HG03097 (cell line): ENCODE data around the gene PLD2.

Experiments
- ATAC-seq: cut with Tn5 transposase; IDR thresholded peaks from one replicate; pipeline ENCODE4 v1.9.1; 2021; ENCODE audit not compliant: unreplicated experiment, low FRiP score

Gene PLD2

GRCh38 chr17:4788807-4789700, 17.9 kb upstream of the PLD2 start, which contains the start of gene GLTPD2:
Gene GLTPD2 (plus strand): TSS chr17:4788964. CDS start chr17:4789012, 48 bp downstream.
- ATAC-seq = no peak

- no peak for ATAC-seq
Measured at GRCh38 chr17:4789701-4789950, 17.3 kb upstream of the PLD2 start.

DNA sequence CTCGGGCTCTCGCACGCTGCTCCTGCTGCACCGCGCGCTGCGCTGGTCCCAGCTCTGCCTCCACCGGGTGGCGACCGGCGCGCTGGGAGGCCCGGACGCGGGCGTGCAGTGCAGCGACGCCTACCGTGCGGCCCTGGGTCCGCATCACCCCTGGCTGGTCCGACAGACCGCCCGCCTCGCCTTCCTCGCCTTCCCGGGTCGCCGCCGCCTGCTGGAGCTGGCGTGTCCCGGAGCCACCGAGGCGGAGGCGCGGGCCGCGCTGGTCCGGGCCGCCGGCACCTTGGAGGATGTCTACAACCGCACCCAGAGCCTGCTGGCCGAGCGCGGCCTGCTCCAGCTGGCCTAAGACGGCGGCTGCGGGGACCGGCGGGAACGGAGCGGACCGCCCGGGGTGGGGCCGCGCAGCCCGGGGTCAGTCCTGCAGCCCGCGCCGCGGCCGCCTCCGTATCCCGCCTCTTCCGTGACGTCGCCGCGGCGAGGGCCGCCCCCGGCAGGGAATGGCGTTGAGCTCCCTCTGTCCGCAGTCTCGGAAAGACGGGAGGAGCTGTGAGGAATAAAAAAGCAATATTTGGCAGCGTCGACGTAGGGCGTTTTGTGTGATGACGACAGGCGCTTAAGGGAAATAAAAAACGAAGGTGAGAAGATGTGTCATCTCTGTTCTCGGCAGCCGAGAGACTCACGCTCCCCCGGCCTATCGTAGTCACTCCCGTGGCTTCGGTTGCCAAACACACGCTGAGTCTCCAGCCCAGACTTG, 16.8 kb upstream of the PLD2 start:
- ATAC-seq = peak; percentile 90

DNA sequence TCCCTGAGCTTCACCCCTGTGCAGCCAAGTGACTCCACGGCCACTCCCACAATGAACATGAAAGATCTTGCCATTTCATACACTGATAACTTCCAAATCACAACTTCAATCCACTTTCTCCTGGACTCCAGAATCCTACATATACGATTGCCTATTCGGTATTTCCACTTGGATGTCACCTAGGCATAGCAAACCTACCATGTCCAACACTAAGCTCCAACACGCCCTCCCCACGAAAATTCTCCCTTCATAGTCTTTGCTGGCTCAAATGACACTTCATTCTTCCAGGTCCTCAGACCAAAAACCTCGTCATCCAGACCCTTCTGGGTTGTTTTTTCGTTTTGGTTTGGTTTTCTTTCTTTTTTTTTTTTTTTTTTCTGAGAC, 16.3 kb upstream of the PLD2 start:
- no peak for ATAC-seq

- ATAC-seq = no peak
Measured at GRCh38 chr17:4795168-4795567, 11.8 kb upstream of the PLD2 start.

DNA sequence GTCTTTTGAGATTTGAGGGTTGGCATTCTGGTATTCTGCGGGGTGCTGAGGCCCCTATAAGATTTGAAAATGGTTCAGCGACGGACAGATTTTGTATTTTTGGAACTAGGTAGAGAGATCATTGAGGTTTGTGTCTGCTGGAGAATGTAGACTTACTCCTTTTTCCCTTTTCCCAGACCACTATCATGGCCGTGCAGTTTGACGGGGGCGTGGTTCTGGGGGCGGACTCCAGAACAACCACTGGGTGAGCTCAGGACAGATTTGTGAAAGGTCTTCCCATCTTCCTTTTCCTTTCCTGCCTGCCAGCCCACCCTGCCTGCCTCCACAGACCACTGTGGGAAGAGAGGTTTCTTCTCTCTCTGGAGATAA, 10.4 kb upstream of the PLD2 start:
- no peak for ATAC-seq

- no peak for ATAC-seq
Measured at GRCh38 chr17:4800462-4801196, 6.3 kb upstream of the PLD2 start.

- ATAC-seq = no peak
Measured at GRCh38 chr17:4802228-4802627, 4.7 kb upstream of the PLD2 start, which contains the start of gene C17orf114. Gene C17orf114 (minus strand): TSS chr17:4802328.

DNA sequence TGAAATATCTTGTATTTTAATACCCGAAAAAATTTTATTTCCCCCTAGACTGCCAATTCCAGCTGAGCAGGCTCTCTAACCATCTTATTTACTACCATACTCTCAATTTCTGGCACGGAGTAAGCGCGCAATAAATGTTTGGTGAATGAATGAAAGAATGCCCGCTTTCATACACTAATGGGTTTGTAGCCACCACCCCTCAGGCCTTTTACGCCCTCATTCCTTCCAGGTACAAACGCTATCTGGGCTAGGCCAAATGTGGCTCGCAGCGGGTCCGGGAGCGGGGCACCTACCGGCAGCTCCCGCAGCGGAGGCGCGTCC, 536 bp upstream of the PLD2 start:
- ATAC-seq = no peak

GRCh38 chr17:4807605-4808377, 839 bp downstream of the PLD2 start:
- no peak for ATAC-seq

DNA sequence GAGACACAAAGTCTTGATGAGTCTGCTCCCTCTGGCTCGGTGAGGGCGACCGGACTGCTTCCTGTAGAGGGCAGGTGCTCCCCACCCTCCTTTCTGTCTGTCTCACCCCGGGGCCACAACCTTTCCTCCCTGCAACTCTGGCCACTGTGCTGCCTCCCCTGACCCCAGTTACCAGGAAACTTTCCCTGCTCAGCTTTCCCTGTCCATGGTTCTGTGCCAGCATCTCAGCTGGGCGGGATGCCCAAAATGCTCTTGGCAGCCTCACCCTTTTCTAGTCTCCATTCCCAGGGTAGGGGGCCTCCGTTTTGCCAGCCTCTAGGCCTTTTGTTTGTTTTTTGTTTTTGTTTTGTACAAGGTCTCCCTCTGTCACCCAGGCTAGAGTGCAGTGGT, 1.4 kb downstream of the PLD2 start:
- ATAC-seq = no peak

- no peak for ATAC-seq
Measured at GRCh38 chr17:4810696-4811290, 3.8 kb downstream of the PLD2 start.

DNA sequence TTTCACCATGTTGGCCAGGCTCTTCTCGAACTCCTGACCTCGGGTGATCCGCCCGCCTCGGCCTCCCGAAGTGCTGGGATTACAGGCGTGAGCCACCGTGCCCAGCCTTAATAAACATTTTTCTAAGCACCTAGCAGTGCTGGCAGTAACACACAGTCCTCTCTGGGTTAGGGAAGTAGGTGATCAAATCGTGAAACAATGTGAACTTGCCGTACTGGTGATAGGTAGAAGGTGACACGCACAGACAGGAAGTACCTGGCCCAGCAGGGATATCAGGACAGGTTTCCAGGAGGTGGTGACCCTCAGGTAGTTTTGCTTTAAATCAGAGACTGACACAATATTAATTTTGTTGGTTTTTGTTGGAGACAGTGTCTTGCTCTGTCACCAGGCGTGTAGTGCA, 4.5 kb downstream of the PLD2 start:
- ATAC-seq = no peak

DNA sequence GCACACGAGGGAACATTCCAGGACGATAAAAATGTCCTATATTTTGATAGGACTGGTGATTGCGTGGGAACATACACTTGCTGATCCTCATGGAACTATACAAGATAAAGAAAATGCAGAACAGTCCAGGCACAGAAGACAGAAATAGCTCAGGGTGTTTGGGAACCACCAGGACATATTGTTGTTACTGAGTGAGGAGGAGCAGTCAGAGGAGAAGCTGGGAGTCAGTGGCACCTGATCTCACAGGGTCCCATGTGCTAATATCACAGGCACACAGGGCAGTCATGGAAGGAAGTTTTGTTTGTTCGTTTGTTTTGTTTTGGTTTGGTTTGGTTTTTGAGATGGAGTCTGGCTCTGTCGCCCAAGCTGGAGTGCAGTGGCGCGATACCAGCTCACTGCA, 5.7 kb downstream of the PLD2 start:
- ATAC-seq = no peak

DNA sequence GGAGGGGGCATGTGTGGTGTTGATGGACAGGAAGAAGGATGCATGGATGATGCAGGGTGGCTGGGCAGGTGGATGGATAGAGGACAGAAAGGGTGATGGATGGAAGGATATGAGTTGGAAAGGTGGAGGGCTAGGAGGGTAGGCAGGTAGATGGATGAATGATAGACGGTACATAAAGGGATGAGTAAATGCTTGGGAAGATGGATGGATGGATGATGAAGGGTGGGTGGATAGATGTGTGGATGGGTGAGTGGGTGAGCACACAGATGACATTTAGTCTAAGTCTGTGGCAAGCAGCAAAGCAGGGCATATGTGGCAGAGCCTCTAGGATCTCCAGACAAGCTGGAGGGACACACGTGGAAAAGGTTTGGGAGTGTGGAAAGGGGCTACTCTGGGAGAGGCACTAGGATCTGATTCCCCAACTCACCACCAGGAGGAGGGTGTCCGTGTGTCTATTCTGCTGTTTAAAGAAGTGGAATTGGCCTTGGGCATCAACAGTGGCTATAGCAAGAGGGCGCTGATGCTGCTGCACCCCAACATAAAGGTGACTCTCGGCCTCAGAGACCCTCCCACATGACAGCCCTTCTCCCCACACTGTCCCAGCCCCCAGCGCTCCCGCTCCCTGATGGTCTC, 8.2 kb downstream of the PLD2 start:
- no peak for ATAC-seq

GRCh38 chr17:4816826-4817225, 9.9 kb downstream of the PLD2 start:
- ATAC-seq = no peak

DNA sequence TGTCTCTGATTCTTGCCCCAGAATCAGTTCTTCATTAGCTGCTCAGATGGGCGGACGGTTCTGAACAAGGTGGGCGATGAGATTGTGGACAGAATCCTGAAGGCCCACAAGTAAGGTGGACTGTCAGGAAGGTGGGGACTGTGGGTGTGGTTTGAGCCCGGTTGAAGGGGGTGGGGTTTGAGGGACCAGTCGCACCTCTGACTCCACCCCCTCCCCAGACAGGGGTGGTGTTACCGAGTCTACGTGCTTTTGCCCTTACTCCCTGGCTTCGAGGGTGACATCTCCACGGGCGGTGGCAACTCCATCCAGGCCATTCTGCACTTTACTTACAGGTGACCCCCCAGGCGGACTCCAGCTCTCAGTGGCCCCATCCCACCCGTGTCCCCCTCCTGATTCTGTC, 11.3 kb downstream of the PLD2 start:
- ATAC-seq = no peak

DNA sequence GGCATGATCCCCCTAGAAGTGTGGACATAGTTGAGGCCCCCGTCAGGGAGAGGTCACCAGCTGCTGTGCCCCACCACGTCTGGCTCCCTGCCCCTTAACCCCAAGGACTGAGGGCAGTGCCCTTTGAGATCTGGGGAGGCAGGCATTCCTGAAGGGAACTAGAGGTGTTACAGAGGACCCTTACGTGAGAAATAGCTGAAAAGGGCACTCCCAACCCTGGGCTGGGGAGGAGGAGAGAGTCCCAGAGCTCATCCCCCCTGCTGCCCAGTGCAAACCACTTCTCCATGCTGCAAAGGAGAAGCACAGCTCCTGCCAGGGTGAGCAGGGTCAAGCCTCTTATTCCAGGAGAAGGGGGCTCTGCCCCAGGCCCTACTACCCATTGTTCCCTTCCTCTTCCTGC, 15.9 kb downstream of the PLD2 start:
- no peak for ATAC-seq

GRCh38 chr17:4823373-4824089, 16.6 kb downstream of the PLD2 start:
- ATAC-seq = no peak
